K562 (cell line): Measurements from ENCODE around the gene GDF11. TPM values are rescaled to one million over a fixed set of nuclear protein-coding genes. Genes with fewer than 3 reads are reported as not detected.

ENCODE experiments used
- BCOR ChIP-seq: fragments of 450-650 bp; IDR thresholded peaks from 2 replicates; pipeline ENCODE4 v1.6.1; 2016
- CREM ChIP-seq: IDR thresholded peaks from 2 replicates; pipeline ENCODE4 v1.6.1; 2014; ENCODE audit warnings: antibody characterized with exemption, low read depth
- DDX20 ChIP-seq: fragments of 450-650 bp; IDR thresholded peaks from 2 replicates; pipeline ENCODE4 v1.6.1; 2016; ENCODE audit warnings: missing genetic modification characterization, low read depth, mild to moderate bottlenecking, missing compliant biosample characterization, moderate library complexity
- HES1 ChIP-seq: fragments of 450-650 bp; IDR thresholded peaks from 2 replicates; pipeline ENCODE4 v1.6.1; 2016; ENCODE audit warnings: low read depth, mild to moderate bottlenecking, moderate library complexity
- HNRNPH1 ChIP-seq: fragments of 200-400 bp; formaldehyde crosslinking; optimal IDR thresholded peaks from 2 replicates; pipeline ENCODE3; 2017; ENCODE audit warnings: low read depth, mild to moderate bottlenecking, low read length, moderate library complexity
- NFXL1 ChIP-seq: fragments of 450-650 bp; formaldehyde crosslinking; IDR thresholded peaks from 2 replicates; pipeline ENCODE4 v1.4.0; 2021; ENCODE audit warnings: mild to moderate bottlenecking
- POLR2G ChIP-seq: fragments of 200-400 bp; formaldehyde crosslinking; IDR thresholded peaks from 2 replicates; pipeline ENCODE4 v1.6.1; 2017; ENCODE audit warnings: low read depth, mild to moderate bottlenecking, antibody characterized with exemption, low read length, moderate library complexity
- PRPF4 ChIP-seq: fragments of 200-400 bp; formaldehyde crosslinking; IDR thresholded peaks from one replicate; pipeline ENCODE4 v1.6.1; 2017; ENCODE audit warnings: low read length, low read depth, mild to moderate bottlenecking; ENCODE audit not compliant: insufficient read depth, poor library complexity, severe bottlenecking
- RB1 ChIP-seq: fragments of 450-650 bp; IDR thresholded peaks from 2 replicates; pipeline ENCODE4 v1.6.1; 2017; ENCODE audit warnings: low read depth, mild to moderate bottlenecking
- SIN3A ChIP-seq, 2 experiments: fragments of 150-350 bp in 1 of 2; IDR thresholded peaks; 2 replicates each; pipeline ENCODE4 v1.6.1; 2011 to 2016; ENCODE audit warnings: borderline replicate concordance in 2 of 2, low read depth in 2 of 2, low read length in 2 of 2, mild to moderate bottlenecking in 2 of 2, moderate library complexity in 2 of 2; ENCODE audit not compliant: control insufficient read depth in 1 of 2
- TCF15 ChIP-seq: fragments of 250-450 bp; sonication (Bioruptor Pico); IDR thresholded peaks from 2 replicates; pipeline ENCODE4 v1.8.0; 2022; ENCODE audit warnings: moderate library complexity, mild to moderate bottlenecking, inconsistent platforms
- TFAM ChIP-seq: fragments of 250-450 bp; sonication (Bioruptor Pico); conservative IDR thresholded peaks from 2 replicates; pipeline ENCODE4 v1.5.0; 2021; ENCODE audit warnings: mild to moderate bottlenecking, moderate library complexity
- ZC3H4 ChIP-seq: sonication (generic); formaldehyde crosslinking; IDR thresholded peaks from 2 replicates; pipeline ENCODE4 v1.9.0; 2021; ENCODE audit warnings: missing genetic modification reagents, borderline replicate concordance
- ZKSCAN3 ChIP-seq: fragments of 250-450 bp; sonication (Bioruptor Pico); IDR thresholded peaks from 2 replicates; pipeline ENCODE4 v1.4.0; 2020
- ZNF12 ChIP-seq: sonication (generic); formaldehyde crosslinking; IDR thresholded peaks from 2 replicates; pipeline ENCODE4 v1.4.0; 2020; ENCODE audit warnings: mild to moderate bottlenecking, missing genetic modification reagents
- ZNF407 ChIP-seq: fragments of 450-650 bp; IDR thresholded peaks from 2 replicates; pipeline ENCODE4 v1.6.1; 2016; ENCODE audit warnings: low read depth
- ZNF583 ChIP-seq: fragments of 250-450 bp; sonication (Bioruptor Pico); IDR thresholded peaks from 2 replicates; pipeline ENCODE4 v1.4.0; 2020
- ZNF586 ChIP-seq: fragments of 450-650 bp; formaldehyde crosslinking; conservative IDR thresholded peaks from 2 replicates; pipeline ENCODE4 v1.4.0; 2020; ENCODE audit warnings: mild to moderate bottlenecking, moderate library complexity
- ZNF707 ChIP-seq: fragments of 250-450 bp; sonication (Bioruptor Pico); conservative IDR thresholded peaks from 2 replicates; pipeline ENCODE4 v1.8.0; 2022; ENCODE audit warnings: inconsistent platforms, mild to moderate bottlenecking, moderate library complexity
- ZSCAN32 ChIP-seq: fragments of 450-650 bp; formaldehyde crosslinking; IDR thresholded peaks from 2 replicates; pipeline ENCODE4 v1.4.0; 2020; ENCODE audit warnings: mild to moderate bottlenecking, moderate library complexity
- ZZZ3 ChIP-seq: fragments of 450-650 bp; IDR thresholded peaks from 2 replicates; pipeline ENCODE4 v1.6.1; 2016; ENCODE audit warnings: antibody characterized with exemption, mild to moderate bottlenecking, moderate library complexity
- polyA plus RNA-seq, 8 experiments: library from polyadenylated mRNA; depleted of rRNA in 4 of 8; stranded (reverse) in 5 of 8; unstranded in 3 of 8; fragments of >200 nt; fragmentation: Nextera tagmentation in 2 of 8; fragmentation: Illumina TruSeq in 1 of 8; extraction: Ambion mirVana in 2 of 8; extraction: Trizol in 1 of 8; gene quantifications; 2 replicates each; pipeline versions ENCODE4 v1.2.1 to v1.2.3, GENCODE V29; 2011 to 2014; ENCODE audit warnings: inconsistent platforms in 1 of 8, missing spikeins in 1 of 8
- total RNA-seq, 7 experiments: library from RNA; depleted of rRNA in 6 of 7; stranded (reverse); fragments of >200 nt in 6 of 7; fragmentation: Illumina TruSeq in 2 of 7; extraction: Trizol in 2 of 7; gene quantifications; 2 replicates each; pipeline versions ENCODE4 v1.2.1 to v1.2.3, GENCODE V29; 2011 to 2021; ENCODE audit warnings: low replicate concordance in 1 of 7

GDF11 gene
- total and polyA plus RNA-seq, 9 of the 15 experiments (the other 6 are each of a cell fraction or from before 2014, with no cell fraction given) = 1.4 to 15.7 (median 4.8) TPM

- TF ChIP-seq ZNF586 (CRISPR knock-in tag) (no peak), ZSCAN32 (CRISPR knock-in tag) (0 out of 2 replicates have a peak, but pooled peaks have one; percentile 22), ZNF12 (CRISPR knock-in tag) (no peak), HNRNPH1 (no peak), TFAM (CRISPR knock-in tag) (no peak), PRPF4 (no peak), DDX20 (no peak), HES1 (0 out of 2 replicates have a peak, but pooled peaks have one; percentile 50), SIN3A (IDR thresholded peaks at IDR 0.05; ENCODE audit: borderline replicate concordance in 2 of 2, control insufficient read depth in 1 of 2, low read depth in 2 of 2, low read length in 2 of 2) (no peak), TCF15 (CRISPR knock-in tag) (no peak), RB1 (no peak), ZNF583 (CRISPR knock-in tag) (no peak), BCOR (peak; percentile 83), ZC3H4 (CRISPR knock-in tag) (no peak), ZKSCAN3 (no peak), ZNF407 (peak; percentile 57; the same call in 1 of the 2 replicates), POLR2G (peak; percentile 63), ZZZ3 (no peak), CREM (peak; percentile 59), NFXL1 (CRISPR knock-in tag) (no peak), ZNF707 (CRISPR knock-in tag) (no peak)
These were observed at the start of gene GDF11 (continued) for GRCh38 chr12:55742719-55743405.
